Nephron (organoid): ENCODE measurements around the gene SLC25A34.

Source experiments
- H3K27ac Mint-ChIP-seq, 3 experiments: 2 replicates each; pipeline ENCODE4 v1.8.0; 2020; ENCODE audit warnings: mixed read lengths in 3 of 3, mild to moderate bottlenecking in 2 of 3, moderate library complexity in 1 of 3
- H3K27me3 Mint-ChIP-seq: 2 replicates; pipeline ENCODE4 v1.8.0; 2021; ENCODE audit warnings: low read depth, mild to moderate bottlenecking, moderate library complexity, mixed read lengths
- H3K36me3 Mint-ChIP-seq: 2 replicates; pipeline ENCODE4 v1.8.0; 2020; ENCODE audit warnings: low read depth, mixed read lengths
- H3K4me1 Mint-ChIP-seq: 2 replicates; pipeline ENCODE4 v1.8.0; 2020; ENCODE audit warnings: mixed read lengths
- H3K4me3 Mint-ChIP-seq, 3 experiments: 2 replicates each; pipeline ENCODE4 v1.8.0; 2020; ENCODE audit warnings: mild to moderate bottlenecking in 3 of 3, mixed read lengths in 3 of 3, moderate library complexity in 2 of 3
- H3K9me3 Mint-ChIP-seq: 2 replicates; pipeline ENCODE4 v1.8.0; 2020; ENCODE audit warnings: mixed read lengths
- CTCF ChIP-seq, 3 experiments: fragments of 200-600 bp; sonication (generic); IDR thresholded peaks; one replicate each; pipeline ENCODE4 v1.5.0; 2021; ENCODE audit warnings: antibody characterized with exemption in 3 of 3; ENCODE audit not compliant: unreplicated experiment in 3 of 3

Gene SLC25A34

GRCh38 chr1:15731735-15732685 lies 4.0 kb upstream of the SLC25A34 start:
- H3K36me3 Mint-ChIP-seq = peaks cover 22% of the 10 kb centered on the region
- no peak overlapping the region for H3K27ac Mint-ChIP-seq
- no peaks in the 10 kb centered on the region for H3K9me3 Mint-ChIP-seq
- peaks cover 10% of the 10 kb centered on the region for H3K4me1 Mint-ChIP-seq
- no peak overlapping the region for H3K4me3 Mint-ChIP-seq
- TF ChIP-seq CTCF (IDR thresholded peaks at IDR 0.05; ENCODE audit: unreplicated experiment in 3 of 3) = no peak
- no peaks in the 10 kb centered on the region for H3K27me3 Mint-ChIP-seq

- H3K4me1 Mint-ChIP-seq = peaks cover 11% of the 10 kb centered on the region
- no peaks in the 10 kb centered on the region for H3K9me3 Mint-ChIP-seq
- H3K27me3 Mint-ChIP-seq = no peaks in the 10 kb centered on the region
- peaks cover 16% of the 10 kb centered on the region for H3K36me3 Mint-ChIP-seq
- H3K27ac Mint-ChIP-seq = no peak overlapping the region
- no peak for TF ChIP-seq CTCF (IDR thresholded peaks at IDR 0.05; ENCODE audit: unreplicated experiment in 3 of 3)
- H3K4me3 Mint-ChIP-seq = no peak overlapping the region
These were observed 3.4 kb upstream of the SLC25A34 start for GRCh38 chr1:15732686-15733081.

GRCh38 chr1:15733218-15733725 lies 2.8 kb upstream of the SLC25A34 start:
- Mint-ChIP-seq H3K9me3 (no peaks in the 10 kb centered on the region), H3K4me3 (no peak overlapping the region), H3K4me1 (peaks cover 11% of the 10 kb centered on the region), H3K27ac (no peak overlapping the region), H3K27me3 (no peaks in the 10 kb centered on the region), H3K36me3 (peaks cover 12% of the 10 kb centered on the region)
- no peak for TF ChIP-seq CTCF (IDR thresholded peaks at IDR 0.05; ENCODE audit: unreplicated experiment in 3 of 3)

- Mint-ChIP-seq H3K9me3 (no peaks in the 10 kb centered on the region), H3K27me3 (no peaks in the 10 kb centered on the region), H3K36me3 (peaks cover 15% of the 10 kb centered on the region), H3K4me3 (no peak overlapping the region), H3K27ac (no peak overlapping the region), H3K4me1 (peaks cover 16% of the 10 kb centered on the region)
- TF ChIP-seq CTCF (IDR thresholded peaks at IDR 0.05; ENCODE audit: unreplicated experiment in 3 of 3) = no peak
These were observed 2.3 kb upstream of the SLC25A34 start for GRCh38 chr1:15733726-15734226.

- Mint-ChIP-seq H3K9me3 (no peaks in the 10 kb centered on the region), H3K36me3 (peaks cover 16% of the 10 kb centered on the region), H3K27ac (no peak overlapping the region), H3K4me1 (peaks cover 17% of the 10 kb centered on the region), H3K27me3 (no peaks in the 10 kb centered on the region), H3K4me3 (no peak overlapping the region)
- TF ChIP-seq CTCF (IDR thresholded peaks at IDR 0.05; ENCODE audit: unreplicated experiment in 3 of 3) = no peak
These were observed 1.8 kb upstream of the SLC25A34 start for GRCh38 chr1:15734296-15734695.
